Ascending aorta (tissue), 2 donors: ENCODE data around the gene LILRA2. TPM values are rescaled to one million over a fixed set of nuclear protein-coding genes. Genes with fewer than 3 reads are reported as not detected.

ENCODE experiments used
- DNase-seq, 2 donors: peaks; one replicate each; pipeline ENCODE4 v3.0.0-alpha.2; 2019; ENCODE audit warnings: low spot score in 2 of 2
- H3K27ac ChIP-seq, 2 donors: fragments of 200-600 bp; sonication (generic); one replicate each; pipeline ENCODE4 v1.5.1; 2016 to 2017; ENCODE audit warnings: mild to moderate bottlenecking in 1 of 2
- H3K27me3 ChIP-seq: fragments of 200-600 bp; sonication (generic); one replicate; pipeline ENCODE4 v1.5.1; 2017
- H3K36me3 ChIP-seq, 2 donors: fragments of 200-600 bp; sonication (generic); one replicate each; pipeline ENCODE4 v1.5.1; 2016
- H3K4me1 ChIP-seq, 2 donors: fragments of 200-600 bp; sonication (generic); one replicate each; pipeline ENCODE4 v1.5.1; 2016 to 2017; ENCODE audit warnings: mild to moderate bottlenecking in 1 of 2
- H3K4me3 ChIP-seq, 2 donors: fragments of 200-600 bp; sonication (generic); one replicate each; pipeline ENCODE4 v1.5.1; 2016 to 2017; ENCODE audit warnings: mild to moderate bottlenecking in 1 of 2
- H3K9me3 ChIP-seq, 2 donors: fragments of 200-600 bp; sonication (generic); one replicate each; pipeline ENCODE4 v1.5.1; 2016
- CTCF ChIP-seq, 3 experiments: fragments of 200-600 bp in 2 of 3; fragments of 450-650 bp in 1 of 3; sonication (generic) in 2 of 3; IDR thresholded peaks; one replicate each; pipeline ENCODE4 v1.5.1; 2016 to 2019; ENCODE audit warnings: antibody characterized with exemption in 3 of 3, mild to moderate bottlenecking in 1 of 3, moderate library complexity in 1 of 3
- intact Hi-C: fragments of 100-400 bp; cut with DNase I; formaldehyde crosslinking; loops from one replicate; pipeline ENCODE4 v1.15.1; 2023
- total RNA-seq: library from RNA; depleted of rRNA; stranded (reverse); fragments of >200 nt; gene quantifications from one replicate; pipeline ENCODE4 v1.1.0, GENCODE V29; 2016

Gene LILRA2
- total RNA-seq, 1 donor from 2014 or later = not detected

- no peak for DNase-seq
- no peak overlapping the region for H3K27ac ChIP-seq
Measured at GRCh38 chr19:54606230-54606629, 32.6 kb downstream of the LILRA2 start.

GRCh38 chr19:54606891-54607784 is 33.5 kb downstream of the LILRA2 start:
- Histone ChIP-seq H3K4me1 (no peaks in the 10 kb centered on the region), H3K9me3 (peaks cover 0 to 3% of the 10 kb centered on the region in 2 donors), H3K27ac (no peak overlapping the region), H3K36me3 (no peaks in the 10 kb centered on the region), H3K4me3 (no peak overlapping the region), H3K27me3 (no peaks in the 10 kb centered on the region)
- DNase-seq = no peak
- TF ChIP-seq CTCF (IDR thresholded peaks at IDR 0.05) = no peak
- intact Hi-C loops = no loop called here

More at GRCh38 chr19:54606230-54606629, 32.6 kb downstream of the LILRA2 start:
- H3K9me3 ChIP-seq = peaks cover 0 to 3% of the 10 kb centered on the region in 2 donors
- no peak for TF ChIP-seq CTCF (IDR thresholded peaks at IDR 0.05)
- H3K4me1 ChIP-seq = no peaks in the 10 kb centered on the region
- no peaks in the 10 kb centered on the region for H3K27me3 ChIP-seq
- H3K36me3 ChIP-seq = no peaks in the 10 kb centered on the region
- intact Hi-C loops = no loop called here
- H3K4me3 ChIP-seq = no peak overlapping the region

GRCh38 chr19:54607785-54608150 is 34.2 kb downstream of the LILRA2 start:
- TF ChIP-seq CTCF (IDR thresholded peaks at IDR 0.05) = no peak
- Histone ChIP-seq H3K9me3 (peaks cover 0 to 3% of the 10 kb centered on the region in 2 donors), H3K4me1 (no peaks in the 10 kb centered on the region), H3K27ac (no peak overlapping the region), H3K27me3 (no peaks in the 10 kb centered on the region), H3K4me3 (no peak overlapping the region), H3K36me3 (no peaks in the 10 kb centered on the region)
- DNase-seq = no peak
- intact Hi-C loops = no loop called here

GRCh38 chr19:54608205-54608604 is 34.6 kb downstream of the LILRA2 start:
- no peak overlapping the region for H3K4me3 ChIP-seq
- intact Hi-C loops = no loop called here
- H3K9me3 ChIP-seq = peaks cover 0 to 3% of the 10 kb centered on the region in 2 donors
- no peaks in the 10 kb centered on the region for H3K4me1 ChIP-seq
- no peaks in the 10 kb centered on the region for H3K36me3 ChIP-seq
- H3K27ac ChIP-seq = no peak overlapping the region
- TF ChIP-seq CTCF (IDR thresholded peaks at IDR 0.05) = no peak
- no peak for DNase-seq
- H3K27me3 ChIP-seq = no peaks in the 10 kb centered on the region

GRCh38 chr19:54608792-54609191 is 35.2 kb downstream of the LILRA2 start:
- H3K36me3 ChIP-seq = no peaks in the 10 kb centered on the region
- DNase-seq = no peak

More at GRCh38 chr19:54608792-54609191, 35.2 kb downstream of the LILRA2 start:
- H3K27me3 ChIP-seq = no peaks in the 10 kb centered on the region
- H3K4me1 ChIP-seq = no peaks in the 10 kb centered on the region
- peaks cover 0 to 3% of the 10 kb centered on the region in 2 donors for H3K9me3 ChIP-seq
- intact Hi-C loops = no loop called here
- no peak overlapping the region for H3K4me3 ChIP-seq
- H3K27ac ChIP-seq = no peak overlapping the region
- no peak for TF ChIP-seq CTCF (IDR thresholded peaks at IDR 0.05)
